AG10803 (cell line): ENCODE results near the gene STK32A.

Experiments
- DNase-seq: peaks from one replicate; pipeline ENCODE4 v3.0.0; 2010; ENCODE audit warnings: low read depth
- H3K4me3 ChIP-seq: 2 replicates; pipeline ENCODE4 v1.5.1; 2011; ENCODE audit warnings: mild to moderate bottlenecking, low read length, control low read depth
- CTCF ChIP-seq: conservative IDR thresholded peaks from 2 replicates; pipeline ENCODE4 v1.5.1; 2011; ENCODE audit warnings: mild to moderate bottlenecking, low read length, control low read depth, inconsistent platforms

Gene STK32A

GRCh38 chr5:147259837-147260236 lies 25.0 kb downstream of the STK32A start:
- no peak overlapping the region for H3K4me3 ChIP-seq
- DNase-seq = no peak
- TF ChIP-seq CTCF = no peak

DNA sequence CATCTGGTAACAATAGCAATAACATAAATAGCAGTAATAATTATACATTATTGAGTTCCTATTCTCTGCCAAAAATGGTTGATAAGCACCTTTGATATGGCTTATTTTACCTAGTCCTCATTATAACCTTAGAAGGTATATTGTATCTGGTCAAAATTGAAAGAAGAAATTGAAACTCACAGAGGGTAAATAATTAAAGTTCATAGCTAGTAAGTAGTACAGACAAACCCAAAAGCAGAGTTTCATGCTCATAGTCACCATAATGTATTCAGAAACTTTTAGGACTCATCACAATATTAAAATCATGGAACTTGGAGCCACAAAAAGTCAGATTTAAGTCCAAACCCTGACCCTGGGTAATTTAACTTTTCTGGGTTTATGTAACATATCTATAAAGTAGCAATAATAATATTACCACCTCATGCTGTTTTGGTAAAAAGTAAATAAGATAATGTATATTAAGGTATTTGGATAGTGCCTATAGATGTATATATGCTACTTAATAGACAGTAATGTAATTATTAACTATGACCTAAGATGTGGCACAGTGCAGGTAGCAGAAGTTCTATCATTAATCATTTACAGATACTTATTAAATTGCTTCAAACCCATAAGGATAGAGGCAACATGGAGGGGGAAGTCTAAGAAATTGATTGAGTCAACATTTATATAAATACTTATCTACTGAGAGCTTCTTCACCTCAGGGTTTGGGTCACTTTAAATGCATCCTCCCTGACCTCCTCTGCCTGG lies 32.4 kb downstream of the STK32A start:
- no peak for TF ChIP-seq CTCF
- H3K4me3 ChIP-seq = no peak overlapping the region
- no peak for DNase-seq

- H3K4me3 ChIP-seq = no peak overlapping the region
- no peak for TF ChIP-seq CTCF
- DNase-seq = no peak
Measured at GRCh38 chr5:147276497-147276896, 41.7 kb downstream of the STK32A start.

GRCh38 chr5:147286296-147286695 lies 51.5 kb downstream of the STK32A start:
- no peak for TF ChIP-seq CTCF
- H3K4me3 ChIP-seq = no peak overlapping the region
- DNase-seq = no peak

DNA sequence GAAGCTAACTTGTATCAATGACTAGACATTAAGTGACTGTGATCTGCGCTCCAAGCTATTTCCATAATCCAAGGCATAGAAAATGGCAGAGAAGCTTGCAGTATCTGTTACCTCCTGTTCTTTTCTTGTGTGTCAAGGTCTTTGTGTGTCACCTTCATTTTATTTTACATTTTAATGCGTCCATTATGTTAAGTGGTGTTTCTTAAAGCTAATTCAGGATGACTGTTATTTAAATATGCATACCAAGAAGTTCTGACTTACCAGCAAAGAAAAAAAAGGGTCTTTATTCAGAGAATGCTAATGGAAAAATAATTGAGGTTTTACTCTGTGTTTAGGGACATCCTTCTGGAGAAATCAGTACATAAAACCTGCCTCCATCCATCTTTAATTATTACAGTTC lies 52.3 kb downstream of the STK32A start:
- no peak overlapping the region for H3K4me3 ChIP-seq
- no peak for TF ChIP-seq CTCF
- DNase-seq = no peak

GRCh38 chr5:147290261-147290660 lies 55.4 kb downstream of the STK32A start:
- H3K4me3 ChIP-seq = no peak overlapping the region
- no peak for DNase-seq
- no peak for TF ChIP-seq CTCF

- DNase-seq = peak; percentile 2
- TF ChIP-seq CTCF = no peak
- H3K4me3 ChIP-seq = no peak overlapping the region
Measured at GRCh38 chr5:147303251-147303650, 68.4 kb downstream of the STK32A start.
